Vagina (tissue), 2 donors: ENCODE data around the gene RBM33. TPM values are rescaled to one million over a fixed set of nuclear protein-coding genes. Genes with fewer than 3 reads are reported as not detected.

Source experiments
- DNase-seq, 2 donors: peaks; one replicate each; pipeline ENCODE4 v3.0.0-alpha.2; 2017; ENCODE audit errors: extremely low spot score in 2 of 2
- H3K27ac ChIP-seq: fragments of 200-600 bp; sonication (generic); one replicate; pipeline ENCODE4 v1.5.1; 2019
- H3K27me3 ChIP-seq: fragments of 200-600 bp; sonication (generic); one replicate; pipeline ENCODE4 v1.5.1; 2019
- H3K36me3 ChIP-seq, 2 donors: fragments of 200-600 bp; sonication (generic); one replicate each; pipeline ENCODE4 v1.5.1; 2017 to 2019
- H3K4me1 ChIP-seq: fragments of 200-600 bp; sonication (generic); one replicate; pipeline ENCODE4 v1.5.1; 2019
- H3K4me3 ChIP-seq, 2 donors: fragments of 200-600 bp; sonication (generic); 1 replicate in 1 of 2; 2 replicates in 1 of 2; pipeline ENCODE4 v1.5.1; 2016 to 2019
- H3K9me3 ChIP-seq: fragments of 200-600 bp; sonication (generic); one replicate; pipeline ENCODE4 v1.5.1; 2019
- POLR2A ChIP-seq, 2 donors: fragments of 450-650 bp; IDR thresholded peaks; one replicate each; pipeline ENCODE4 v1.6.1; 2017; ENCODE audit warnings: antibody characterized with exemption in 2 of 2, mild to moderate bottlenecking in 2 of 2, moderate library complexity in 2 of 2
- POLR2AphosphoS5 ChIP-seq, 2 donors: sonication (generic); formaldehyde crosslinking; IDR thresholded peaks; one replicate each; pipeline ENCODE4 v1.9.0; 2017; ENCODE audit warnings: antibody characterized with exemption in 2 of 2, mild to moderate bottlenecking in 2 of 2, low read depth in 1 of 2; ENCODE audit not compliant: insufficient read depth in 1 of 2
- intact Hi-C: fragments of 100-400 bp; cut with DNase I; formaldehyde crosslinking; loops from one replicate; pipeline ENCODE4 v1.15.1; 2023
- total RNA-seq: library from RNA; depleted of rRNA; stranded (reverse); fragments of >200 nt; gene quantifications from one replicate; pipeline ENCODE4 v1.2.3, GENCODE V29; 2016
- TF ChIP-seq, protein P1 (sequence below), 3 experiments: fragments of 450-650 bp in 2 of 3; fragments of 200-600 bp in 1 of 3; sonication (generic) in 1 of 3; IDR thresholded peaks; one replicate each; pipeline ENCODE4 v1.5.1; 2017 to 2019; ENCODE audit warnings: antibody characterized with exemption in 3 of 3, mild to moderate bottlenecking in 2 of 3, moderate library complexity in 2 of 3

Gene RBM33
- total RNA-seq, 1 donor from 2014 or later = 63.8 TPM

DNA sequence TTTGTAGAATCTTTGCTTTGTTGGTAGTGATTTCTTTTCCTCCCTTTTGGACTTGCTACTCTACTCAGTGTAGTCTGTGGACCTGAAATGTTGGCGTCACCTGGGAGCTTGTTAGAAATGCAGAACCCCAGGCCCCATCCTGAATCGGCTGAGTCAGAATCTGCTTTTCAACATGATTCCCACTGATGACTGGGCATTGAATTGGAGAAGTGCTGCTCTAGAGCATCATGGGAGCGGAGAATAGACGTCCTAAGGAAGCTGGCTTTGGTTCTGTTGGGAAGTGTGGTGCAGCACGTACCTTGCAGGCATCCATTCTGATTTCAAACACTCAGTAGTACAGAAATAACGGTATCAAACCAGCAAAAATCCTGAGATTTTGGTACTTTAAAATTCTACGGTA is 54.7 kb downstream of the RBM33 start:
- Histone ChIP-seq H3K27ac (no peak overlapping the region), H3K9me3 (no peaks in the 10 kb centered on the region), H3K4me1 (peaks cover 17% of the 10 kb centered on the region), H3K36me3 (peaks cover 0 to 24% of the 10 kb centered on the region in 2 donors), H3K27me3 (no peaks in the 10 kb centered on the region), H3K4me3 (no peak overlapping the region)
- no peak for TF ChIP-seq POLR2AphosphoS5 (IDR thresholded peaks at IDR 0.05; ENCODE audit: insufficient read depth in 1 of 2, low read depth in 1 of 2)
- no peak for TF ChIP-seq POLR2A (IDR thresholded peaks at IDR 0.05)
- TF ChIP-seq, protein P1, sequence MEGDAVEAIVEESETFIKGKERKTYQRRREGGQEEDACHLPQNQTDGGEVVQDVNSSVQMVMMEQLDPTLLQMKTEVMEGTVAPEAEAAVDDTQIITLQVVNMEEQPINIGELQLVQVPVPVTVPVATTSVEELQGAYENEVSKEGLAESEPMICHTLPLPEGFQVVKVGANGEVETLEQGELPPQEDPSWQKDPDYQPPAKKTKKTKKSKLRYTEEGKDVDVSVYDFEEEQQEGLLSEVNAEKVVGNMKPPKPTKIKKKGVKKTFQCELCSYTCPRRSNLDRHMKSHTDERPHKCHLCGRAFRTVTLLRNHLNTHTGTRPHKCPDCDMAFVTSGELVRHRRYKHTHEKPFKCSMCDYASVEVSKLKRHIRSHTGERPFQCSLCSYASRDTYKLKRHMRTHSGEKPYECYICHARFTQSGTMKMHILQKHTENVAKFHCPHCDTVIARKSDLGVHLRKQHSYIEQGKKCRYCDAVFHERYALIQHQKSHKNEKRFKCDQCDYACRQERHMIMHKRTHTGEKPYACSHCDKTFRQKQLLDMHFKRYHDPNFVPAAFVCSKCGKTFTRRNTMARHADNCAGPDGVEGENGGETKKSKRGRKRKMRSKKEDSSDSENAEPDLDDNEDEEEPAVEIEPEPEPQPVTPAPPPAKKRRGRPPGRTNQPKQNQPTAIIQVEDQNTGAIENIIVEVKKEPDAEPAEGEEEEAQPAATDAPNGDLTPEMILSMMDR (IDR thresholded peaks at IDR 0.05) = no peak
- intact Hi-C loops = no loop called here
- no peak for DNase-seq

DNA sequence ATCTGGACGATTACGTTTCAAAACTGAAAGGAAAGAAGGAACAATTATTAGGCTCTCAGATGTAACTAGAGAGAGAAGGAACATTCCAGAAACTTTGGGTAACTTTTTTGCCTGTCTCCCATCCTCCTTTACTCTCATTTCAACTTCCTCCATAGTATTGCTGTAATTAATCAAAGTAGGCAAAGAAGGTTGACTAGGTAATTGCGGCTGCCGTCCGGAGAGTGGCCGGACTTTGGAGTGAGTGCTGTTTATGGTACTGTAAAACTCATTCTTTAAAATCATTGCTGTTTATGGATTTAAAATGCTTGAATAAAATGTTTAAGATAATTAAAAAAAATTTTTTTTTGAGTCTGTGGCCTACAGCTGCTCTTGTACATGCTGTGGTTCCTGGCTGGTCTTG is 56.4 kb downstream of the RBM33 start:
- no peak overlapping the region for H3K4me3 ChIP-seq
- no peak for TF ChIP-seq POLR2A (IDR thresholded peaks at IDR 0.05)
- intact Hi-C loops = no loop called here
- H3K27ac ChIP-seq = no peak overlapping the region
- no peaks in the 10 kb centered on the region for H3K27me3 ChIP-seq
- H3K9me3 ChIP-seq = no peaks in the 10 kb centered on the region
- no peak for DNase-seq
- peaks cover 7% of the 10 kb centered on the region for H3K4me1 ChIP-seq
- H3K36me3 ChIP-seq = peaks cover 0 to 36% of the 10 kb centered on the region in 2 donors

- intact Hi-C loops = no loop called here
- TF ChIP-seq, protein P1 (IDR thresholded peaks at IDR 0.05) = no peak
- TF ChIP-seq POLR2AphosphoS5 (IDR thresholded peaks at IDR 0.05; ENCODE audit: insufficient read depth in 1 of 2, low read depth in 1 of 2) = no peak
- TF ChIP-seq POLR2A (IDR thresholded peaks at IDR 0.05) = no peak
- DNase-seq = no peak
- Histone ChIP-seq H3K27ac (no peak overlapping the region), H3K27me3 (no peaks in the 10 kb centered on the region), H3K36me3 (peaks cover 0 to 45% of the 10 kb centered on the region in 2 donors), H3K4me1 (peaks cover under 1% of the 10 kb centered on the region), H3K9me3 (no peaks in the 10 kb centered on the region), H3K4me3 (no peak overlapping the region)
These were observed 57.6 kb downstream of the RBM33 start for GRCh38 chr7:155701972-155702544.

DNA sequence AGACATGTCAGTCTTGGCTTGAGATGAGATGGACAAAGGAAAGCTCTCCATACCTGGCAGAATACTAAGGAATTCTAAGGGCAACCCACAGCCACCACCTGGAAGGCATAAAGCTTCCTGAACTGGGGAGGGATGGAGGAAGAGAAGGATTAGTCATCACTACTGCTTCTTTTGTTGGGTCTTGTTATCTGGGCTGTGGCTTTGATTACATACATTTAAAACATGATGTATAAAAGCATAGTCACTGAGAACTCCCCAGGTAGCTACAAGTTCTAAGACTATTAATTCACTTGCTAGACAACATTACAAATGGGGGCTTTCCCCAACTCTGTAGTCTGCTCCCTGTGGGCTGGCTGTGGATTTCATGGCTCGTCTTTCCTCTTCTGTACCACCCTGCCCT is 58.2 kb downstream of the RBM33 start:
- intact Hi-C loops = no loop called here
- no peaks in the 10 kb centered on the region for H3K4me1 ChIP-seq
- TF ChIP-seq POLR2AphosphoS5 (IDR thresholded peaks at IDR 0.05; ENCODE audit: insufficient read depth in 1 of 2, low read depth in 1 of 2) = no peak
- TF ChIP-seq, protein P1 (IDR thresholded peaks at IDR 0.05) = no peak
- TF ChIP-seq POLR2A (IDR thresholded peaks at IDR 0.05) = no peak
- H3K4me3 ChIP-seq = no peak overlapping the region
- no peaks in the 10 kb centered on the region for H3K27me3 ChIP-seq
- no peaks in the 10 kb centered on the region for H3K9me3 ChIP-seq
- H3K27ac ChIP-seq = no peak overlapping the region
- peaks cover 0 to 46% of the 10 kb centered on the region in 2 donors for H3K36me3 ChIP-seq
- DNase-seq = no peak

DNA sequence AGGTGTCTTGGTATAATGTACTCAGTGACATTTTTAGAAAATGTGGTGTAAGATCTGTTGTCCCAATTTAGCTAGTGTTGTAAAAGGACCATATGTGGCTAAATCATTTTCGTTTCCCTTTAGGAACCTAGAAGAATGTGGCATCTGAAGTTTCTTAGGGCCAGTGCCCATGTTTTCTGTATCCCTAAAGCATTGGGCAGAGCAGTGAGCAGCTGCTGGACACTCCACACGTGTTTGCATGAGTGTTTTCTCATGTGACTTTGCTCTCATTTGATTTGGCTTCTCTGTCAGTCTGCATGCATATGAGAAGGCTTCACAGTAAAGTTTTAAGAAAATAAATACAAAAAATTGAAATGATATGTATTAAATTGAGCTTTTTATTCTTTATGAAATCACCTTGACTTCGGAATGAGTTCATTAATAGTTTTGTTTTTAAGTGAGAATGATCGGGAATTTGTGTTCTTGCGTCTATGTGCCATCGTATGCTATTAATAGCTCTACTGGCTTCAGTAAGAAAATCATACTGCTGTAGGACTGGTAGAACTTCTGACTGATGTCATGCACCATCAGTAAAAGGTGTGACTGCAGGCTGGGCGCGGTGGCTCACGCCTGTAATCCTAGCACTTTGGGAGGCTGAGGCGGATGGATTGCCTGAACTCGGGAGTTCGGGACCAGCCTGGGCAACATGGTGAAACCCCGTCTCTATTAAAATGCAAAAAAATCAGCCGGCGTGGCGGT is 61.3 kb downstream of the RBM33 start:
- H3K4me3 ChIP-seq = no peak overlapping the region
- TF ChIP-seq POLR2A (IDR thresholded peaks at IDR 0.05) (no peak), POLR2AphosphoS5 (IDR thresholded peaks at IDR 0.05; ENCODE audit: insufficient read depth in 1 of 2, low read depth in 1 of 2) (no peak)
- TF ChIP-seq, protein P1 (IDR thresholded peaks at IDR 0.05) = no peak
- intact Hi-C loops = no loop called here
- H3K4me1 ChIP-seq = no peaks in the 10 kb centered on the region
- no peaks in the 10 kb centered on the region for H3K27me3 ChIP-seq
- no peak for DNase-seq
- H3K36me3 ChIP-seq = peaks cover 0 to 60% of the 10 kb centered on the region in 2 donors
- H3K27ac ChIP-seq = no peak overlapping the region
- H3K9me3 ChIP-seq = no peaks in the 10 kb centered on the region
